Activated T-helper 1 cell treated with anti-CD3 and anti-CD28 coated beads, Interleukin-2, amount 50 U/mL, for 16 hours (primary cell): ENCODE measurements around the gene PPA1.
"Not testable (repeated sequence)": the region's sequence is repeated elsewhere in the genome, so short reads cannot be mapped to it uniquely, and the experiment has no call there.

Experiments used
- DNase-seq, 2 donors: peaks; one replicate each; pipeline ENCODE4 v3.0.0-alpha.2; 2020; ENCODE audit warnings: low read depth in 1 of 2, low spot score in 1 of 2

Gene PPA1

DNA sequence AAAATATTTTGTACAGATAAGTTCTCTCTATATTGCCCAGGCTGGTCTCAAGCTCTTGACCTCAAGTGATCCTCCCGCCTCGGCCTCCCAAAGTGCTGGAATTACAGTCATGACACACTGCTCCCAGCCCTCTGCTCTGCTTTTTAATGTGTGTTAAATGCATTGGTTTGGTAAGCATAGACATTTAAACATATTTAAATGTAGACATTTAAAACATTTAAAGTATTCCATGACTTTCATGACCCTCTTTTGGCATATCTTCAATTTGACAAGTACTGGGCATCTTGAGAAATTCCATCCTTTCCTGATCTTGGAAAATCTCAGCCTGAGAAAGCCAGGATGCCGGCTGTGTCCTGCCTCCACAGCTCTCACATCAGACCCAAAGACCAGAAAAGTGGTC, 57.7 kb downstream of the PPA1 start:
- no peak for DNase-seq

DNA sequence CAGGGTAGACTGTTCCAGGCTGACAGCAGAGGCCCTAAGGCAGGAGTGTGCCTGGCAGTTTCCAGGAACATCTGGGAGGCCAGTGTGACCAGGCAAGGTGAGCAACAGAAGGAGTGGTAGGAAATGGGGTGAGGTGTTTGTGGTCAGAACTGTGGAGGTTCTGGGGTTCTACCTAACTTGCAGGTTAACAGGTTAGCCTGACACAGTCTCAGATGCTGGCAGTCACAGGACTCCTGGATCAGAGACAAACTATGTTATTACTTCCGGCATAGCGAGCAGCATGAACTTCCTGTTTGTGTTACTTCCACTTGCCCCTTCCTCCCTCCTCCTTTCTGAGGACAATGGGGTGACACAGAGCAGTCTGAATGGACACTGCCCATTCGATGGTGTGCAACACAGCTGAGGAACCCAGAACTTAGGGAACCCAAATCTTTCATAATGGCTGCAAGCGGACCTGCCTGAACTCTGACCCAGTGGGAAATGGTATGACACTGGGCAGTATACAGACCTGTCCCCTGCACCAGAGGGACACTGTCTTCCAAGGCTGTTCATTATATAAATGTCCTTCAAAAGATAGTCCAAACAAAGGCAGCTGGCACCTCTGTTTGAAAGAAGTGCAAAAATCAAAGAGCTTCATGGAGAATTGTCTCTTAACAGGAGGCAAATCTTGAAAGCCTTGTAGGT, 59.0 kb downstream of the PPA1 start:
- peak in 1 of 2 donors; percentile 9 for DNase-seq

DNA sequence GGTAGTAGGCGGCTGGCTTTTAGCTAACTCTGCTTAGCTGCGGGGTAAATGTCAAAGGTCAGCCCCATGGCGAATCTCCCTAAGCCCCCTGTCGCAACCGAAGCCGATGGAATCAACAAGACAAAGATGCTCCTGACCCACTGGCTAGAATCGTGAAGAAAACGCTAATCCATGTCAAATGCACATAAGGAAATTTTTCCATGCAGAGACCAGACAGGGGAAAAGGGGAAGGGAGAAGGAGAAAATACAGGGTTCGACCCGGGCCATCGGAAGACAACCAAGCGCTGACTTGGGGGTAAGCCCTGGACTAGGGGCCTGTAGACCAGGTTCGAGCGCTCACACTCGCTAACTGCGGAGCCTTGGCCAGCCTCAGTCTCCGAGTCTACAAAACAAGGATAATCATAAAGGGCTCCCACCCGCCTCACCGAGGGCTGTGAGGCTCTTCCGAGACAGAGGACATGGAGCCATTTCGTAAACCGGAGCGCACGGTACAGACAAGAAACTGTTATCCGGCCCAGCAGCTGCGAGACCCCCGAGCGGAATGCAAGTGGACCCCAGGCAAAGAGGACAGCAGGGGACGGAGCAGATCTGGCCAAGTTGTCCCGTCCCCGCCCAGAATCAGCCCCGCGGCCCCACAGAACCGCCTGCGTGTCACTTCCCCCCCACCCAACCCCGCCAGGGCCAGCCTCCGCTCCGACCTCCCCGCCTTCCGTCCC, 63.4 kb downstream of the PPA1 start:
- DNase-seq, result no peak

DNA sequence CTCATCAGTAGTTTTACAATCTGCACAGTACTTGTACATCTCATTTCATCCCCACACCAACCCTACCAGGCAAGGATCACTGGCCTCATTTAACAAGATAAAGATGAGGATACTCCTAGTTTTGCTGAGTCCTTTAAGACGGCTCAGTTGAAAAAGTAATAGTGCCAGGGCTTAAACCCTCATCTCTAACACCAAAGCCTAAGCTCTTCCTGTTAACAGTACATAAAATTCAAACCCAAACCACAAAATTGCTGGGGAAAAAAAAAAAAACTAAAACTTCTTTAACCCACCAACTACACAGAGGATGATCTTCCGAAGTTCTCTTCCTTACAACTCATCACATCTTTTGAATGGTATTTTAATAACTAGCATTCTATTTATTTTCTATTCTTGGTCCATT, 64.2 kb downstream of the PPA1 start:
- DNase-seq, result no peak

DNA sequence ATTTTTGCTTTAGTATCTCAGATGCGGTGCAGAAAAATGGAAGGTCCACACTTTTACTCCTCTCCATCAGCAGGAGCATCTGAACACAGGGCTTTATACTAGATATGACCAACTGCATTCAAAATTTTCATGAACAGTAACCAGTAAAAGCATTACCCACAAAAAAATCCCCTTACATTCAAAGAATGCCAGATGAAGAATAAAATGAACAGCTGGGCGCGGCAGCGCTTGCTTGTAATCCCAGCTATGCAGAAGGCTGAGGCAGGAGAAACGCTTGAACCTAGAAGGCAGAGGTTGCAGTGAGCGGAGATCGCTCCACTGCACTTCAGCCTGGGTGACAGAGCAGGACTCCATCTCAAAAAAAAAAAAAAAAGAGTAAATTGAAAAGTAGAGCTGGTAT, 66.0 kb downstream of the PPA1 start:
- DNase-seq, result no peak

DNA sequence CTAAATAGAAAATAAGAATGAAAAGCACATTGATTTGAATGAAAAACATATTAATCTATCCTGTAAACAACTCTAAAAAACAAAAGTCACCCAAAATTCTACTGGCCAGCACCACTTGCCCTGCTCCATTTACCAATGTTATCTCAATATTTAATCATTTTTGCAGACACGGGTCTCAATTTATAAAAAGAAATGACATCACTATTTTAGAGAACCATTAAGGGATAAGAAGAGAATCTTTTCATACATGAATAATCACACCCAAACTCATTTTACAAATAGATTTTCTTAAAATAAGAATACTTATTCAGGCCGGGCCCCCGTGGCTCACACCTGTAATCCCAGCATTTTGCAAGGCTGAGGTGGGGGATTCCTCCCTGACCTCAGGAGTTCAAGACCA, 66.8 kb downstream of the PPA1 start:
- no peak for DNase-seq

DNA sequence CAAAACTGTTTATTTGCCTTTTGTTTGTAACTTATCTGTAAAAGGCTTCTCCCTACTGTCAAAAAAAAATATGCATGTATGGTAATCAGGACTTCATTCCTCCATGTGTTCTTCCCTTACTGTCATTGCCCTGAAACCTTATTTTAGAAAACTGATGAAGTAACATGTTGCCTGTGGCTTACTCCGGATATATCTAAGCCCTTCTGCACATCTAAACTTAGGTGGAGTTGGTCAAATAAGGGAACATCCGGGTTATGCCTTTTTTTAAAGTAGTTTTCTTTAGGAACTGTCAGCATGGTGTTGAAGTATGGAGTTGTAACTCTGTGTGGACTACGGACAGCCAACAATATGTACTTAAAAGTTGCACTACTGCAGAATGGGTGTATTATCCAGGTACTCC, 69.1 kb downstream of the PPA1 start:
- DNase-seq, result no peak

DNA sequence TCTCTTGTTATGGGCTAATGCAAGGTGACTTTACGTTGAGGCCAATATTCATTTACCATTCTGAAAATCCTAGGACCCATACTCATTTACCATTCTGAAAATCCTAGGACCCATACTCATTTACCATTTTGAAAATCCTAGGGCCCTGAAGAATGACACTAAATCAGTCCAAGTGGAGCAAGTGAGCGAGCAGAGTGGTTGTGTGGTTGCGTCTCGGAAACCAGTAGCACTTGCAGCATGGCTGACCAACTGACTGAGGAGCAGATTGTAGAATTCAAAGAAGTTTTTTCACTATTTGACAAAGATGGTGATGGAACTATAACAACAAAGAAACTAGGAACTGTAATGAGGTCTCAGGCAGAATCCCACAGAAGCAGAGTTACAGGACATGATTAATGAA, 69.8 kb downstream of the PPA1 start:
- no peak for DNase-seq

DNA sequence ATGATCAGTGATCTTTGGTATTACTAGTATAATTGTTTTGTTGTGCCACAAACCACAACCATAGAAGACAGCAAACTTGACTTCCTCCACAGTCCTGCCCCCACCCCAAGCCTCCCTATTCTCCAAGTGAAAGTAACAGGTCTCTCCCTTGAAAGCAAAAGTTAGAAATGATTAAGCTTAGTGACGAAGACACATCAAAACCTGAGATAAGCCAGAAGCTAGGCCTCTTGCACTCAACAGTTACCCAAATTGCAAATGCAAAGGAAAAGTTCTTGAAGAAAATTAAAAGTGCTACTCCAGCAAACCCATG, 70.4 kb downstream of the PPA1 start:
- DNase-seq, result peak in 1 of 2 donors; percentile 20

DNA sequence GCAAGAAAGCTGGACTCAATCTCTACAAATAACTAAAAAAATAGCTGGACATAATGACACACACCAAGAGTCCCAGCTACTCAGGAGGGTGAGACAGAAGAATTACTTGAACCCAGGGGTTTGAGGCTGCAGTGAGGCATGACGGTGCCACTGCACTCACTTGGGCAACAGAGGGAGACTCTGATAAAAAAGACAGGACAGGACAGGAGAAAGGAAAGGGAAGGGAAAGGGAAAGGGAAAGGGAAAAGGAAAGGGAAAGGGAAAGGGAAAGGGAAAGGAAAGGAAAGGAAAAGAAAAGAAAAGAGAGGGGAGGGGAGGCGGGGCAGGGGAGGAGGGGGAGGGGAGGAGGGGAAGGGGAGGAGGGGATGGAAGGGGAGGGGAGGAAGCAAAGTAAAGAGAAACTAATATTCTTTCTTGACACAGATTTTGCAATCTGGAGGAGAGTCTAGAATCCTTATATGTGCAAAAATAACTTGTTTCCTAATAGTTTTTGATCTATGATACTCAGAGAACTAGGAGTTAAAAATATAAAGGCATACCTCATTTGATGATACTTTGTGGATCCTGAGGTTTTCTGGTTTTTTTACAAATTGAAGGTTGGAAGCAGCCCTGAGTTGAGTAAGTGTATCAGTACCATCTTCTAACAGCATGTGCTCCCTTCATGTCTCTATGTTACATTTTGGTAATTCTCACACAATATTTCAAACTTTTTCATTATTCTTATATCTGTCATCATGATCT, 70.9 kb downstream of the PPA1 start:
- no peak for DNase-seq

DNA sequence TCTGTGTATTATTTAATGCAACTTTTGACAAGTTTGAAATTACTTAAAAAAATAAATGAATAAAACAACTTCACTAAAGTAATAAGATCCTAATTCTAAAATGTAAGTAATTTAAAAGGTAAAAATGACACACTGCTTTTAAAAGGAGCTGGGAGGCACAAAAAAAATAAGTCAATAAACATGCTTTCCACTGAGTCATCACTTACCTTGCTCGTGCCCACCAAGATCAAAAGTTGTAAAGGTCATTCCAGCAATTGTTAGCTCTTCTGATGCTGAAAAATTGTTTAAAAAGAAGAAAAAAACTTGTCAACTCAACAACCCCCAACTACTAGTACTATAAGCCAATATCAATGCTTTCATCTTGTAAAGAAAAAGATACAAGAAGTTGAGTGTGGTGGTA, 72.4 kb downstream of the PPA1 start:
- DNase-seq, result no peak

DNA sequence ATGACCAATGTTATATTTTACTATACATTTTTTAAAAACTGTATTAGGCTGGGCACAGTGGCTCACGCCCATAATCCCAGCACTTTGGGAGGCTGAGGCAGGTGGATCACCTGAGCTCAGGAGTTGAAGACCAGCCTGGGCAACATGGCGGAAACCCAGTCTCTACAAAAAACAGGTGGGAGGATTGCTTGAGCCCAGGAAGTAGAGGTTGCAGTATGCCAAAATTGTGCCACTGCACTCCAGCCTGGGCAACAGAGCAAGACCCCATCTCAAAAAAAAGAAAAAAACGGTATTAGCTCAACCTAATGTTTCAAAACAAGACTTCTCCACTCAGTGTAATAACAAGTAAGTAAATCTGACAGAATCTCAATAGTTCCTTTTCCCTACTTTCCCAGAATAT, 73.9 kb downstream of the PPA1 start:
- not testable (repeated sequence) for DNase-seq

DNA sequence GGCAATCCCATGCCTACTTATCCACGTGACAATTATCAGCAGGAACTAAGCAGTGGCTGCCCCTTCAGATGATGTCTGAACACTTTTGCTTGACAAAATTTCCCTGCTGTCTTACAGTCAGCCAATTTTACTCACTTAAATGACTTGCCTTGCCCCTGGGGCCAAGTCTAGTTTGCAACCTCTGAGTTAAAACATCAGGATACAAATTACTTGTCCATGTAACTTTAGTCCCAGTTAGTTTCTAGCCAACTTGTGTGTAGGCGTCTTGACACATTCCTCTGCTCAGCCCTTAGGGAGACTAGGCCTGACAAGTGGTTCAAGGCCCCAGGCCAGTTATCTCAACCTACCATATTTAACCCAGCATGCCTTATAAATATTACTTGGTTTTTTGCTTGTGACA, 75.1 kb downstream of the PPA1 start:
- no peak for DNase-seq

DNA sequence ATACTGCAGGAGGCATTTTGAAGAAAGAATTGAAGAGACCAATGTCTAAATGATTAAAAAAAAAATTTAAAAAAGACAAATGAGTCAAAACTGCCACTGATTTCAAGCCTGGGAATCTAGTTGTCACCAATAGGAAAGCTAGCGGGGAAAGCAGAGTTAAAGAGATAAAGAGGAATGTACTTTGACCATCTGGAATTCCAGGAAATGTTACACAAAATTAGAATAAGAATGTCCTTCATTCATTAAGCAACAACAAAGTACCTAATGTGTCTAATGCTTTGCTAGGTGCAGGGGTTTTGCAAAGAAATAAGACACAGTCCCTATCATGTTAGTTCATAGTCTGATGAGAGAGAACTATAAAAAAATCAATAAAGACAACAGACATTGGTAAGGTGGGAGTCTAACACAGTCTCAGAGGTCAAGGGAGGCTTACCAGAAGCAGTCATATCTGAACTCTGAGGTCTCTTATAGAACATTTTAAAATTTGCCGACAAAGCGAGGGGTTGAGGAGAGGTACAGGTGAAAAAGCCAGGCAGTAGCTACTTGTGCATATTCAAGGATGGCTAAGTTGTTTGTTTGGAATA, 77.9 kb downstream of the PPA1 start:
- no peak for DNase-seq
